GM19455 (cell line): ENCODE results near the gene SIGLEC8.
"Not testable (repeated sequence)": the region's sequence is repeated elsewhere in the genome, so short reads cannot be mapped to it uniquely, and the experiment has no call there.

Experiments
- ATAC-seq: cut with Tn5 transposase; IDR thresholded peaks from one replicate; pipeline ENCODE4 v1.9.1; 2021; ENCODE audit not compliant: unreplicated experiment

Gene SIGLEC8

DNA sequence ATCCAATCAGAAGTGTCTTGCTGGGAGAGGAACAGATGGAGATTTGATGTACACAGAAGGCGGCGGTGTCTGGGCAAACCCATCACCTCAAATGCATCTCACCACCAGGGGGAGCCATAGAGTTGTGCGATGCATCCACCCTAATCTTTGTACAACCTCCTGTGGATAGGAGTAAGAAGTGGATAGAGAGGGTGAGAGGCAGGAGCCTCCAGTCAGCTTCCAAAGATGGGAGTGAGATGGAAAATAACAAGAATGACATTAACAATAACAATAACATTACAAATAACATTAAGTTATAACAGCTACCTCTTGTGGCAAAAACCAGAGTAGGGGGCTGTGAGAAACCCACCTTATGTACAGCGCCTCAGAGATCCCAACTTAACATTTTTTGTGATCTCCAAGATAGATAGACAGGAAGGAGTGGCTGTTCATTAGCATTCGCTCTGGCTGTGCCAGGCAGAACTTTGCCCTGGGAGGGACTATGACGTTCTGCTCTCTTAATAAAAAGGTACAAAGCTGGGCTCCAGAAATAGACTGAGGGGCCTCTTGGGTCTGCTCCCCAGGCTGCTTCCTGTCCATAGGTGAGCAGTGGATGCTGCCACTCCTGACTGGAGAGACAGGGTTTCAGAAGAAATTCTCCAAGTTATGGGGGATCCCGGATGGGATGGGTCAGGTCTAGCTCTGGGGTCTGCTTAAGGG is 14.9 kb upstream of the SIGLEC8 start:
- no peak for ATAC-seq

DNA sequence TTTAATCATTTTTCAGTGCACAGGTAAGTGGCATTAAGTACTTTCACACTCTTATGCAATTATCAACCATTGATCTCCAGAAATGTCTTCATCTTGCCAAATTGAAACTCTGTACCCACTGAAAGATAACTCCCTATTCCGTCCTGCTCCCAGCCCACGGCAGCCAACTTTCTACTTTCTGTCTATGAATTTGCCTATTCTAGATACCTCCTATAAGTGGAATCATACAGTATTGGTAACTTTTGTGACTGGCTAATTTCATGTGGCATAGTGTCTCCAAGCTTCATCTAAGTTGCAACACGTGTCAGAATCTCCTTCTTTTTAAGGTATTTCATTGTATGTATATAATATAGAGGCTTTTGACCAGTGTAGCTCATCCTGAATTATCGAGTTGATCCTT is 14.4 kb upstream of the SIGLEC8 start:
- no peak for ATAC-seq

DNA sequence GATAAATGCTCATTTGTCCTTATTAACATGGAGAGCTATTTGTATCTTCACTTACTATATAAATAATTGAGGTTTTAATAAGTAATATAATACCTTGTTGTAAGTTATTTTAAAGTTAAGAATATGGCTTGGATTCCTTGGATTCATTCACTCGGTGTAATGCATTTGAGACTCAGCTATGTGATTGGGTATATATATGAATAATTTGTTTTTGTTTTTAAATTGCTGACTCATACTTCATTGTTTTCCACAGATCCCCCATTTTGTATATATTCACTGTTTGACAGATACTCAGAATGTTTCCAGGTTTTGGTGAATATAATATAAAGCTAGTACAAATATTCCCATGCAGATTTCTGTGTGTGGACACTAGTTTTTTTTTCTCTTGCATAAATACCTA is 13.3 kb upstream of the SIGLEC8 start:
- no peak for ATAC-seq

DNA sequence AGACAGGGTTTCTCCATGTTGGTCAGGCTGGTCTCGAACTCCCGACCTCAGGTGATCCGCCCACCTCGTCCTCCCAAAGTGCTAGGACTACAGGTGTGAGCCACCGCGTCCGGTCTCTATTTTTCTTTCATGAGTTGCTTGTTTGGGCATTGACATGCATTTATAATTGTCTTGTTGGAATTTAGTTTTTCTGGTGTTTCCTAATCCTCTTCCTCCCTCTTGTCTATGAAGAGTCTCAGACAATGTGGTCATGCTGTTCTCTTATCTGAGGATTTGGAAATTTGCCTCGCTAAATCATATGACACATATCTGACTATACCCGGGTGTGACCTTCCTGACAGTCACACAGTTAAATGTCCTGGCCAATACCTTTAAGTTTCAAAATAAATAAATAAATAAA is 12.7 kb upstream of the SIGLEC8 start:
- ATAC-seq: no peak

DNA sequence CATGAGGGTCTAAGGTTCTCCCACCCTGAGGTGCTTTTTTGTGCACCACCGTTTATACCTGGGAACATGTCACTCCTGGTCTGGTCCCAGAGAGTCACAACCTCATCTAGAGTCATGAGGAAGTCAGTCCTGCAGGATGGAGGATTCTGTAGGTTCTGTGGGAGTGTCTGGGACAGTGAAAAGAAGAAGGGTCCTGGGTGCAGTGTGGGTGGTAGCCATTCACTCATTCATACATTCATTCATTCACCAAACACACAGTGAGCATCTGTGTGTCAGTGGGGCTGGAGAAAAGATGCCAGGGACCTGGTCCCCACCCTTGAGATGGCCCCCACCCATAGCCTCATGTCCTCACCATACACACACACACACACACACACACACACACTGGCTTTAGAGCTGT is 11.4 kb upstream of the SIGLEC8 start:
- ATAC-seq: no peak

DNA sequence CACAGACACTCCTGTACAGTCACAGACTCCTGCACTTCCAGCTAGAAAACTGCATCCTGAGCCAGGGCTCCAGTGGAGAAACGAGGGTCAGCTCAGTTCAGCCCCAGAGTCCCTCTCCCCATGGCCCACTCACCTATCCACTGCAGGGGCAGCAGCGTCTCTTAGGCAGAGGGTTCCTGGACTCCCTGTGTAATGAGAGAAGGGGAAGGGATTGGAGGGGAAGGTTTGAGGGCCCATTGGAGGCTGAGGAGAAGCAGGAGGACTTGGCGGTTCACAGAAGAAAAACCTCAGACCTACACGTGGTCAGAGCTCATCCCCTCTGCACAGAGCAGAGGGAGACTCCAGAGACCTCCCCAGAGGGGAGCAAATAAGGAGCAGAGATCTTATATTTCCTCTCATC is 10.9 kb upstream of the SIGLEC8 start:
- no peak for ATAC-seq

DNA sequence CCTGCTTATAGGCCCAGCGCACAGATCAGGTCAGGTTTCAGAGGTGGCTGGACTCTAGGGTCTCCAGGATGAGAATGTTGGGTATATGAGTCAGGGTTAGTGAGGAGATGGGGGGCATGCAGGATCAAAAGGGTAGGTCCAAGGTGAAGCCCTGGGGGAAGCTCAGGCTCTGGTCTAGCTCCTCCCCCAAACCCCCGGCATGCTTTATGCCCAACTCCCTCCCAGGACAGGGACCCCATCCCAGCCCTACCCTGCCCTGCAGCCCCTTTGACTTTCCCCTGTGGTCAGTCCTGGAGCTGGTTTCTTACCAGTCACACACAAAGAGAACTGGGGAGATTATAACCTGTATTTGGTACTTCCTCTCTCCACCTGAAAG is 10.3 kb upstream of the SIGLEC8 start:
- ATAC-seq: no peak

DNA sequence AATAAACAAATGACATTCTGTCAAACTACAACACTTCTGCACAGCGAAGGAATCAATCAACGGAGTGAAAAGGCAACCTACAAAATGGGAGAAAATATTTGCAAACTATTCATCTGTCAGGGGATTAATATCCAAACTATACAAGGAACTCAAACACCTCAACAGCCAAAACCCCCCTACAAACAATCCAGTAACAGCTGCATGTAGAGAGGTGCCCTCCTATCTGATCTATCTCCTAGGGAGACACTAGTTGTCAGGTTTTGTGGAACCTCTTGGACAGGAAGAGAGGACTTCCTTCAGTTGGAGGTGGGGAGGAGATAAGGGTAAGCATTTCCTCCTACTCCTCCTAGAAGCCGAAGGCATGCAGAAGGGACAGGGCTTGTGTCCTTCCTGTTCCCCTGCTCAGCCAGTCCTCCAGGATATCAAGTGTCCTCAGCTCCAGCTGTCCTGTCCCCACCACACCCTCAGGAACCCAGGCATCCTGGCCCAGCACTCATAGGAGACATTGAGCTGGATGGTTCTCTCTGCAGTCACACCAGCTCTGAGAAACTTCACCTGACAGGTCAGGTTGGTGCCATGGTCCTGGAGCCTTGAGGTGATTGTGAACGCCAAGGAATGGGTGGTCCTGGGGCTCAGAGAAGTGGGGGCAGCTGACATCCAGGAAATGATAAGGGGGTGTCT is 9.8 kb upstream of the SIGLEC8 start:
- no peak for ATAC-seq

DNA sequence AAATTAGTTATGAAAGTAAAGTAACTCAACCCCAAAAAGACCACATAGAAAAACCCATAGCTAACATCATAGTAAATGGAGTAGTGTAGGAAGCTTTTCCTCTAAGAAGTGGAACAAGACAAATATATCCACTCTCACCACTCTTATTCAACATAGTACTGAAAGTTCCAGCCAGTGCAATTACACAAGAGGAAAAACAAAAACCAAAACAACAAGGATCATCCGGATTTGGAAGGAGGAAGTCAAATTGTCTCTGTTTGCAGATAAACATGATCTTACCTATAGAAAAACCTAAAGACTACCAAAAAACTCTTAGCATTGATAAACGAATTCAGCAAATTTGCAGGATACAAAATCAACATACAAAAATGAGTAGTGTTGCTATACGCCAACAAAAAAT is 8.5 kb upstream of the SIGLEC8 start:
- no peak for ATAC-seq

DNA sequence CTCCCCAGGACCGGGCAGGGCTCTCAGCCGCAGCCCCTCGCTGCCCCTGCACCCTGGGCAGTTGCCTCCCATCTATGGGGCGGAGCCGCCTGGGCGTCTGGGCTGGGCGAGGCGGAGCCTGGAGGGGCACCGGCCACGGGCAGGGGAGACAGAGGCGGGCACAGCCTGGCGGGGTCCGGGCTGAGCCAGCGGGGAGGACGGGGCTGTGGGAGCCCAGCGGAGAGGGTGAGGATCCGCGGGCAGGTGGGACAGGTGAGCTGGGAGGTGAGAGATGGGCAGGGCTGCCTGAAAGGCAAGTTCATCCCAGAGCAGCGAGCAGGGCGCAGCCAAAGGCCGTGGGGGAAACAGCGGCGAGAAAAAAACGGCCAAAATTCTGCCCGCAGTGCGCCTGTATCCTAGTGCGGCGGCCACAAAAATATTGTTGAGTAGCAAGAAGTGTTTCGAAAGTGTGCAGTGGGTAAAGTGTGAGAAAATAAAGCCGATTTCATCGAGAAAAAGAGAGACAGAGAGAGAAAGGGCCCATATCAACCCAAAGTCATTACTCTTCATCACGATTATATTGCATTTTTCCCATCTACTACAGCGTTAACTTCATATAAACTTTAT is 5.8 kb upstream of the SIGLEC8 start:
- not testable (repeated sequence) for ATAC-seq

DNA sequence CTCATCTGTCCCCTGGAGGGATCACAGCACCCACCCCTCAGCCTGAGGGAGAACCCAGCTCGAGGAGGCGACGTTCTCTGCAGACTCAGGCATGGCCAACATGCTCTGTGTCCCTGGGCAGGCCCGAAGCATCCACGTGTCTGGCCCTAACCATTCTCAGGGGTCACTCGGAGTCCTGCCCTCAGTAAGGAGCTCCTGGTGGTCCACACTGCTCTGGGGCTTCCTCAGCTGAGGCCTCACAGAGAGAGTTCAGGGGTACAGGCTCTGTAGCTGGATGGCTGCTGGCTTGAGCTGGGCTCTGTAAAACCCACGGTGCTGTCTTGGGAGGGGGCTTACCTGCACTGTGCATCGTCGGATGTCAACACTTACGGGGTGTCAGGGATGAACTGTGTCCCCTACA is 4.4 kb upstream of the SIGLEC8 start:
- no peak for ATAC-seq

DNA sequence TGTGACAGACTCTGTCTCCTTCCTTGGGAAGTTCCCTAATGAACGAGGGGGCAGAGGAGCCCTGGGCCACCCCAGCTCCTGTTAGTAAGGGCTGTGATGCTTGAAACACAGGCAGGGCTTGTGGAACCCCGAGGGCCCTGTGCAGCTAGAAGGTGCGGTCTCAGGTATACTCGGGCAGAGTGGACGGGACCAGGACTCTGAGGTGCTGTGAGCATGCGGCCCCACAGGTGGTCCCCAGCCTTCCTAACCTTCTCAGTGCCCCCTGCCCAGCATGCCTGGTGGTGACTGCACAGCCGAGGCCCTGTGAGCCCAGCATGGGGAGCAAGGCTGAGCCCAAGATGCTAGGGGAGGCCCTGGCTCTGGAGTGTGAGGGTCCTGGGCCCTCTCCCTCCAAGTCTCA is 4.0 kb upstream of the SIGLEC8 start:
- no peak for ATAC-seq

DNA sequence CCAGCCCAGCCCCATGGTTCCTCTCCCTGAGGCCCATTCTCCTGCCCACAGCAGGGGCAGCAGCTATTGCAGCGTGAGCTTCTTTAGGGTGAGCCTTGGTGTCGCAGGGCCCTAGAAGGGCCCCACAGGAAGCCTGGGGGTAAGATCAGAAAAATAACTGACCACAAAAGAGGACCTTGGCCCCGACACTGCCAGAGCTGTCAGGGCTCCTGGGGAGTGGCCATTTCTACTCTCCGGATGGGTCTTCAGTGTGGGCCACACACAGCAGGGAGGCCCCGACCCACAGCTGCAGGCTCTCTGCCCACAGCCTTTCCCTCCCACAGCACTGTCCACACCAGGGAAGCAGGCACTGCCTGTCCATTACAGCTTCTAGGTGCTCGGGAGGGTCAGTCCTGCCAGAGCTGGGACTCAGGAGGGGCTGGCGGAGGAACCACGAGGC is 3.5 kb upstream of the SIGLEC8 start:
- ATAC-seq: no peak

DNA sequence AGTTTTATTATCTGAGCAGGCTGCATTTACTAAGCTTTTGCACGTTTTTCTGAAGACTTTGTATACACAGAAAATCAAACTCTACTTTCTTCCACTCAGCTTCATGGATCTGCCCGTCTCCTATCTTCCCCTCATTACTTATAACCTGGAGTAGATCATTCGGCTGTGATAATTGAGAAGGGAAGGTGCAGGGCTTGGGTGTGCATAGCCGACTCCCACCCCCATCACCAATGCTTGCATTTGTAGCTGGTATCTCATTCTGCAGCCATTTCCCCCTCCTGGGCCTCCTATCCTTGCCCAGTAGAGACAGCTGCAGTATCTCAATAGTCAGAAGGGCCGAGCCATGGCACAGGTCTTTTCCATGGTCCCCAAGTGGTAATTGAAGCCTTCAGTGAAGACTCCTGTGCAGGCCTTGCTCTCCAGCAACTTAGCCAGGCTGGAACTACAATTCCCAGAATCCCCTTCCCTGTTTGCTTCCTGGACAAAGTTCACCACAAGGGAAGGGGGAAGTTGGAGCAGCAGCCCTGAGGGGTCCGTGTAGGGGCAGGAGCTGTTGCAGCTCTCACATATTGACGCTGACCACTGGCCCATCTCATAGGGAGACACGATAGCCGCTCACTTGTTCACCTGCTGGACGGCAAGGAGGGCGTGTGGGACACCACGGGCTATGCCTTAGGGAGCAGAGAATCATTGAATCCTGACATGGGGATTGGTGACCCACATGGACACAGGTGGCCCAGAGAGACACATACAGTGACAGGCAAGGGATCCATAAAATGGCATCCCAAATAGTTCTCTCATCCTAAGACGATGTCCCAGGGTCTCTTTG is 2.1 kb upstream of the SIGLEC8 start:
- ATAC-seq: no peak

DNA sequence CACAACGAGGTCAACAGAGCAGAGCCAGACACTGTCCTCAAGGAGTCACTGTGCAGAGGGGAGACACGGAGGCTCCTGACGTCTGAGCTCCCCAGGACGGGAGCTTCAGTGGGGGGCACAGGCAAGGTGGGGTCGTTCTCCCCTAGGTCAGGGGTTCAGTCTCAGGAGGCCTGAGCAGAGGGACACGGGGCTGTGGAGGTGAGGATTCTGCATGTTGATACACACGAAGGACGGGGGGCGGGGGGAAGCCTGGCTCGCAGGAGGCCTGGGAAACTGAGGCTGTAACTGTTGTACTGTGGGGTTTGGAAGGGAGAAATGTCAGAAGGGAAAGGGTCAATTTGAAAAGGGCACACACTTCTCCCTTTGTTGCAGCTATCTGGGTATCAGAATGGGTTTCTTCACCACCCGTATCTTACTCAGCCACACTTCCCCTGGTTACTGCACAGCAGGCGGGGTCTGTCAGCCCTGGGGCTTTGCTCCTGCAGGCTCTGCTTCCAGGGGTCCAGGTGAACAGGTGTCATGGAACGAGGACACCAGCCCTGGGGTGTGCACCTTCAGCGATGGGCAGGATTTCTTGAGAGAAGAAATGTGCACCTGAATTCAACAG is 748 bp upstream of the SIGLEC8 start:
- no peak for ATAC-seq

DNA sequence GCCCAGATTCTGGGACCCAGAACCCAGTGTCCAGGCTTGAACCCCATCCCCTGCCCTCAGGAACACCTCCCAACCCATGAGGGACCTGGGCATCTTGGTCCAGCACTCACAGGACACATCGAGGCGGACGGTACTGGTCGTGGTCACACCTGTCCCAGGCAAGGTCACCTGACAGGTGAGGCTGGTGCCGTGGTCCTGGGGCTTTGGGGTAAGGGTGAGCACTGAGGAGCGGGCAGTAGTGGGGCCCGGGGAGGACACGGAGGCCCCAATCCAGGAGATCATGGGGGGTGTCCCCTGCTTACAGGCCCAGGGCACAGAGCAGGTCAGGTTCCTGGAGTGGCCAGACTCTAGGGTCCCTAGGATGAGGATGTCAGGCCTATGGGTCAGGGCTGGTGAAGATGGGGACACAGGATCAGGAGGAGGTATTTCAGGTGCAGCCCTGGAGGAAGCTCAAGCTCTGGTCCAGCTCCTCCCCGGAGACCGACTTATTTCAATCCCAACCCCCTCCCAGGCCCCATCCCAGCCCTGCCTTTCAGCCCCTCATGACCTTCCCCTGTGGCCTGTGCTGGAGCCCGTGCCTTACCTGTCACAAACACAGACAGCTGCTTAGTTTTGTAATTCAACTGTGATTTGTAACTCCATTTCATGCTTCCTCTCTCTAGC is 772 bp downstream of the SIGLEC8 start:
- no peak for ATAC-seq

DNA sequence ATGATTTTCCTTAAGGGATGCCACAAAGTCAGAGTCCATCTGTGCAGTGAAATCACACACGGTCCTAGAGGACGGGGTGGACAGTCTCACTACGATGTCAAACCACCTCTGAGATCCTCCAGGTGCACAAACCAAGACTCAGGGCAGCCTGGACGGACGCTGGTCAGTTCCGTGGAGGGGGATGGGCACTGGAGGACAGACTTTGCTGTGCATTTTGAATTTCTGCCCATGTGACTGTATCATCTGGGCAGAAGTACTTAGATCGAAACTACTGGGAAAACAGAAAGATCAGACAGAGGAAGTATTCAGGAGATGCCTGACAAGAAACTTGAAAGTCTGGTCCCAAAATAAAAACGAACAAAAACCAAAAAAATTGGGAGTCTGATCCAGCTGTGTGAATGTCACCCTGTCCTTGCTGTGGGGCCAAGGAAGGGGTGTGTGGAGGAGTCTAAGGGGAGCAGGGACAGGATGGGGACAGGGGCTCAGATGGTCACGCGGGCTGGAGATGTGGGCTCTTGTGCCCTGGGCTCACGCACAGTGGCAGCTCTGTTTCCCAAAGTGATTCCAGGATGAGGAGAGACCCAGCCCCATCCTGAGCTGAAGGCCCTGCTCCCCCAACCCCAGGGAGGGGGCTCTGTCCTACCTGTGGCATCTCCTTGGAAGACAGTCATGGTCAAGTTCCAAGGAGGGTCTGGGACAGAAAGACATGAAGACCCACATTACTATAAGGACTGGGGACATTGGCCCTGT is 1.5 kb downstream of the SIGLEC8 start:
- no peak for ATAC-seq

DNA sequence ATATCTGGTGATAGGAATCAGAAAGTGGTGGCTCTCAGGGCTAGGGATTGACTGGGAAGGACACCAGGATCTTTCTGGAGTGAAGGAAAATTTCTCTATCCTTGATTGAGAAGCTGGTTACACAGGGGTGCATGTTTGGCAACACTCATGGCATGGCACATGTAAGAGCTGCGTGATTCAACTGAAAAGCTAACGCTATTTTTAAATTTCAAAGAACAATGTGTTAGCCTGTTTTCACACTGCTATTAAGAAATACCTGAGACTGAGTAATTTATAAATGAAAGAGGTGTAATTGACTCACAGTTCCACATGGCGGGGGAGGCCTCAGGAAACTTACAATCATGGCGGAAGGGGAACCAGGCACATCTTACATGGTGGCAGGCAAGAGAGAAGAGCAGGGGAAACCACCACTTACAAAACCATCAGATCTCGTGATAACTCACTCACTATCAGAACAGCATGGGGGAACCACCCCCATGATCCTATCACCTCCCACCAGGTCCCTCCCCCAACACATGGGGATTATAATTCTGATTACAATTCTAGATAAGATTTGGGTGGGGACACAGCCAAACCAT is 7.4 kb downstream of the SIGLEC8 start:
- ATAC-seq: no peak

DNA sequence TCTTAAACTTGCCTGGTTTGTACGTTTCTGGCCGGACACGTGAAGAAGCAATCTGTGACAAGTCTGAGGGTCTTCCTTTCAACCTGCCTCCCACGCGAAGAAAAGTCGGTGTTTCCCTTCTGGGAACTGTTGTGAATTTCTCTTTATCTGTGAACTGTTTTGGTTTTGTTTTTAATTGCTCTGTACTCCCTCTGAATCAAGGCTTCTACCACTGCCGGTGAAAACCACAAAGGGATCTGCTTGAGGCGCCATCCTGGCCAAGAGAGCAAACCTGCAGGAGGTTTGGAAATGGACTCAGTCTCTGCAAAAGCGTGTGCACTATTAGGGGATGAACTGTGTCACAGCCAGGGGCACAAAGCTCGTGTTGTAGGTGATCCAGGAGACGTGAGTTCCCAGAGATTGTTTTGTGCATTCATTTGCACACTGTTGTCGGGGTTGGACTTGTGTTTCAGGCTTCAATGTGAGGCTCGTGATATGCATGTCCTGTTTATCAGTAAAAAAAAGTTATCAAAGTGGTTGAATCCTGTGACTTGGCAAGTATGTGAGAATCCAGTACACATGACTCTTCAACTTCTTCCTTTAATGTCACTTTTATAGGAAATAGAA is 9.7 kb downstream of the SIGLEC8 start:
- no peak for ATAC-seq
